Left lung (tissue), 10 donors: ENCODE data around the gene FAS. TPM values are rescaled to one million over a fixed set of nuclear protein-coding genes. Genes with fewer than 3 reads are reported as not detected.

ENCODE experiments used
- ATAC-seq: fragments of 200-7000 bp; cut with Tn5 transposase; one replicate; pipeline ENCODE4 v1.9.1; 2020; ENCODE audit warnings: moderate library complexity
- DNase-seq, 4 donors: peaks; one replicate each; pipeline ENCODE4 v3.0.0-alpha.2; 2013 to 2020
- H3K27ac ChIP-seq, 2 donors: fragments of 200-600 bp; sonication (generic) in 1 of 2; one replicate each; pipeline versions ENCODE4 v1.5.0 to v1.8.0; 2020 to 2021
- H3K27me3 ChIP-seq, 2 donors: fragments of 200-600 bp; sonication (generic) in 1 of 2; one replicate each; pipeline versions ENCODE4 v1.5.0 to v1.8.0; 2020 to 2021
- H3K36me3 ChIP-seq, 2 donors: fragments of 200-600 bp; sonication (generic) in 1 of 2; one replicate each; pipeline versions ENCODE4 v1.5.0 to v1.8.0; 2020 to 2021
- H3K4me1 ChIP-seq, 2 donors: fragments of 200-600 bp; one replicate each; pipeline ENCODE4 v1.8.0; 2021
- H3K4me3 ChIP-seq, 2 donors: fragments of 200-600 bp; sonication (generic) in 1 of 2; one replicate each; pipeline versions ENCODE4 v1.5.0 to v1.8.0; 2020 to 2021; ENCODE audit warnings: mild to moderate bottlenecking in 1 of 2
- H3K9me3 ChIP-seq, 2 donors: fragments of 200-600 bp; sonication (generic) in 1 of 2; one replicate each; pipeline versions ENCODE4 v1.5.0 to v1.8.0; 2020 to 2021
- CTCF ChIP-seq, 2 donors: fragments of 200-600 bp; sonication (generic) in 1 of 2; IDR thresholded peaks; one replicate each; pipeline versions ENCODE4 v1.5.0 to v1.8.0; 2021; ENCODE audit warnings: antibody characterized with exemption in 2 of 2
- intact Hi-C, 2 donors: fragments of 100-400 bp; cut with DNase I; formaldehyde crosslinking; loops; one replicate each; pipeline versions ENCODE4 v1.11.2 to v1.14.2; 2022
- polyA plus RNA-seq, 6 donors: library from polyadenylated mRNA; unstranded; fragments of 120-200 nt; gene quantifications; one replicate each; pipeline ENCODE4 v1.2.1, GENCODE V29; 2013; ENCODE audit not compliant: insufficient read length in 6 of 6
- total RNA-seq, 2 donors: library from RNA; stranded (reverse); fragmentation: NEBNext Ultra II Directional; extraction: Animal tissue kit (Norgen Biotek cat#: 25700); gene quantifications; one replicate each; pipeline ENCODE4 v1.2.1, GENCODE V29; 2021
- donor health status: DM: no; HTN: yes; CAD: no.
- donor health status: DM: no; HTN: no; CAD: no.

The FAS gene
- total and polyA plus RNA-seq, 8 donors: 15.1 to 76.4 (median 26.7) TPM

GRCh38 chr10:88975377-88975720 lies 15.2 kb upstream of the FAS start:
- peaks cover 13 to 21% of the 10 kb centered on the region in 2 donors for H3K4me1 ChIP-seq
- H3K27me3 ChIP-seq: no peaks in the 10 kb centered on the region
- intact Hi-C loops: no loop called here
- ATAC-seq: peak; percentile 29
- no peak for DNase-seq
- H3K36me3 ChIP-seq: no peaks in the 10 kb centered on the region
- no peaks in the 10 kb centered on the region for H3K9me3 ChIP-seq
- H3K4me3 ChIP-seq: peak overlapping the region; percentile 10 to 42
- no peak for TF ChIP-seq CTCF (IDR thresholded peaks at IDR 0.05)
- peak overlapping the region; percentile 78 to 82 for H3K27ac ChIP-seq

- no peaks in the 10 kb centered on the region for H3K36me3 ChIP-seq
- no peaks in the 10 kb centered on the region for H3K27me3 ChIP-seq
- peaks cover 17 to 21% of the 10 kb centered on the region in 2 donors for H3K4me1 ChIP-seq
- no peak for TF ChIP-seq CTCF (IDR thresholded peaks at IDR 0.05)
- intact Hi-C loops: no loop called here
- peak overlapping the region in 1 of 2 donors; percentile 51 for H3K27ac ChIP-seq
- no peaks in the 10 kb centered on the region for H3K9me3 ChIP-seq
- DNase-seq (no peak), ATAC-seq (no peak)
- no peak overlapping the region for H3K4me3 ChIP-seq
Measured at GRCh38 chr10:88978463-88978862, 12.1 kb upstream of the FAS start.

- TF ChIP-seq CTCF (IDR thresholded peaks at IDR 0.05): no peak
- Histone ChIP-seq H3K4me1 (peaks cover 16 to 20% of the 10 kb centered on the region in 2 donors), H3K4me3 (no peak overlapping the region), H3K27me3 (no peaks in the 10 kb centered on the region), H3K27ac (peak overlapping the region in 1 of 2 donors; percentile 51), H3K36me3 (no peaks in the 10 kb centered on the region), H3K9me3 (no peaks in the 10 kb centered on the region)
- intact Hi-C loops: no loop called here
- ATAC-seq (peak; percentile 35), DNase-seq (peak in 2 of 4 donors; percentile 46 to 60)
Measured at GRCh38 chr10:88979153-88979562, 11.4 kb upstream of the FAS start.

- DNase-seq: no peak
- H3K4me1 ChIP-seq: peaks cover 11 to 17% of the 10 kb centered on the region in 2 donors
- ATAC-seq: no peak
- H3K36me3 ChIP-seq: no peaks in the 10 kb centered on the region
- peak overlapping the region; percentile 50 to 51 for H3K27ac ChIP-seq
- no peak overlapping the region for H3K4me3 ChIP-seq
- H3K27me3 ChIP-seq: no peaks in the 10 kb centered on the region
- TF ChIP-seq CTCF (IDR thresholded peaks at IDR 0.05): no peak
- H3K9me3 ChIP-seq: no peaks in the 10 kb centered on the region
- intact Hi-C loops: no loop called here
Measured at GRCh38 chr10:88979603-88980002, 11.0 kb upstream of the FAS start.

- H3K36me3 ChIP-seq: no peaks in the 10 kb centered on the region
- H3K9me3 ChIP-seq: no peaks in the 10 kb centered on the region
- peak overlapping the region; percentile 50 to 51 for H3K27ac ChIP-seq
- intact Hi-C loops: no loop called here
- ATAC-seq (no peak), DNase-seq (no peak)
- TF ChIP-seq CTCF (IDR thresholded peaks at IDR 0.05): no peak
- no peaks in the 10 kb centered on the region for H3K27me3 ChIP-seq
- peaks cover 11 to 16% of the 10 kb centered on the region in 2 donors for H3K4me1 ChIP-seq
- no peak overlapping the region for H3K4me3 ChIP-seq
Measured at GRCh38 chr10:88980247-88980646, 10.4 kb upstream of the FAS start.
